Measurements from ENCODE around the gene SLC25A38.

GRCh38 chr3:39406368-39407258, 23.4 kb downstream of the SLC25A38 start, which contains the start of gene RPSA:
- TF ChIP-seq CTCF (IDR thresholded peaks at IDR 0.05) (peak in 9 of 12 donors; percentile 13 to 57 (median 32)), POLR2A (IDR thresholded peaks at IDR 0.05) (peak; percentile 74 to 93)
